KMS-11 (cell line): ENCODE data around the gene KLHDC3.

Experiments
- H2AFZ ChIP-seq: fragments of 200-600 bp; sonication (generic); 2 replicates; pipeline ENCODE4 v1.6.1; 2016; ENCODE audit warnings: antibody characterized with exemption, mixed run types, low read depth
- H3K27ac ChIP-seq: fragments of 200-600 bp; sonication (generic); 2 replicates; pipeline ENCODE4 v1.6.1; 2016; ENCODE audit warnings: mild to moderate bottlenecking, mixed run types
- H3K27me3 ChIP-seq: fragments of 200-600 bp; sonication (generic); 2 replicates; pipeline ENCODE4 v1.6.1; 2017; ENCODE audit warnings: mild to moderate bottlenecking, low read depth, mixed run types, moderate library complexity; ENCODE audit not compliant: insufficient read depth
- H3K36me3 ChIP-seq: fragments of 200-600 bp; sonication (generic); 2 replicates; pipeline ENCODE4 v1.6.1; 2017; ENCODE audit warnings: mild to moderate bottlenecking, mixed run types; ENCODE audit not compliant: insufficient read depth
- H3K4me1 ChIP-seq: fragments of 200-600 bp; sonication (generic); 2 replicates; pipeline ENCODE4 v1.6.1; 2016; ENCODE audit warnings: mild to moderate bottlenecking, low read depth, mixed run types; ENCODE audit not compliant: poor library complexity, severe bottlenecking
- H3K4me2 ChIP-seq: fragments of 200-600 bp; sonication (generic); 2 replicates; pipeline ENCODE4 v1.7.0; 2016; ENCODE audit warnings: mild to moderate bottlenecking, mixed run types
- H3K4me3 ChIP-seq: fragments of 200-600 bp; sonication (generic); IDR thresholded peaks from 2 replicates; pipeline ENCODE4 v1.6.1; 2017; ENCODE audit warnings: low read depth, low read length, mixed read lengths; ENCODE audit not compliant: insufficient read depth
- H3K79me2 ChIP-seq: fragments of 200-600 bp; sonication (generic); 2 replicates; pipeline ENCODE4 v1.6.1; 2016; ENCODE audit warnings: low read depth, mixed run types; ENCODE audit not compliant: insufficient read depth
- H3K9ac ChIP-seq: fragments of 200-600 bp; sonication (generic); 2 replicates; pipeline ENCODE4 v1.6.1; 2016; ENCODE audit warnings: mild to moderate bottlenecking, mixed run types
- H4K20me1 ChIP-seq: fragments of 200-600 bp; sonication (generic); 2 replicates; pipeline ENCODE4 v1.6.1; 2016; ENCODE audit warnings: mild to moderate bottlenecking, mixed run types; ENCODE audit not compliant: insufficient read depth
- CTCF ChIP-seq: fragments of 200-600 bp; sonication (generic); conservative IDR thresholded peaks from 2 replicates; pipeline ENCODE4 v1.6.1; 2017; ENCODE audit warnings: low read depth, mild to moderate bottlenecking, antibody characterized with exemption, low read length, moderate library complexity, mixed read lengths

The KLHDC3 gene

GRCh38 chr6:42984924-42985475, 29.0 kb upstream of the KLHDC3 start:
- peak overlapping the region; percentile 91 for H3K4me2 ChIP-seq
- H2AFZ ChIP-seq, result peak overlapping the region; percentile 65
- H3K4me1 ChIP-seq, result peaks cover 9% of the 10 kb centered on the region
- H3K36me3 ChIP-seq, result no peaks in the 10 kb centered on the region
- peak overlapping the region; percentile 56; the same call in 1 of the 2 replicates for H3K9ac ChIP-seq
- no peak overlapping the region for H3K27ac ChIP-seq
- no peak for TF ChIP-seq CTCF
- no peaks in the 10 kb centered on the region for H4K20me1 ChIP-seq
- H3K79me2 ChIP-seq, result 0 out of 2 replicates have a peak, but pooled peaks cover 5% of the 10 kb centered on the region
- H3K4me3 ChIP-seq, result no peak overlapping the region
- H3K27me3 ChIP-seq, result no peaks in the 10 kb centered on the region

- H3K4me3 ChIP-seq, result no peak overlapping the region
- no peaks in the 10 kb centered on the region for H3K36me3 ChIP-seq
- no peak overlapping the region for H3K4me2 ChIP-seq
- no peak for TF ChIP-seq CTCF
- 0 out of 2 replicates have a peak, but pooled peaks cover 5% of the 10 kb centered on the region for H3K79me2 ChIP-seq
- no peak overlapping the region for H3K9ac ChIP-seq
- H3K27me3 ChIP-seq, result no peaks in the 10 kb centered on the region
- H3K27ac ChIP-seq, result no peak overlapping the region
- peaks cover 6% of the 10 kb centered on the region for H3K4me1 ChIP-seq
- no peaks in the 10 kb centered on the region for H4K20me1 ChIP-seq
- no peak overlapping the region for H2AFZ ChIP-seq
Measured at GRCh38 chr6:42987533-42988451, 26.3 kb upstream of the KLHDC3 start.

- H3K79me2 ChIP-seq, result 0 out of 2 replicates have a peak, but pooled peaks cover 5% of the 10 kb centered on the region
- no peak for TF ChIP-seq CTCF
Measured at GRCh38 chr6:42988486-42989020, 25.5 kb upstream of the KLHDC3 start.

GRCh38 chr6:42989923-42990322, 24.1 kb upstream of the KLHDC3 start:
- Histone ChIP-seq H3K9ac (no peak overlapping the region), H3K4me2 (no peak overlapping the region), H3K79me2 (0 out of 2 replicates have a peak, but pooled peaks cover 4% of the 10 kb centered on the region), H3K27ac (no peak overlapping the region), H4K20me1 (no peaks in the 10 kb centered on the region), H3K4me1 (peaks cover 6% of the 10 kb centered on the region), H3K36me3 (no peaks in the 10 kb centered on the region), H3K27me3 (no peaks in the 10 kb centered on the region), H3K4me3 (no peak overlapping the region), H2AFZ (no peak overlapping the region)
- TF ChIP-seq CTCF, result no peak

More at GRCh38 chr6:42988486-42989020, 25.5 kb upstream of the KLHDC3 start:
- Histone ChIP-seq H3K36me3 (no peaks in the 10 kb centered on the region), H2AFZ (no peak overlapping the region), H3K4me2 (no peak overlapping the region), H3K27ac (no peak overlapping the region), H4K20me1 (no peaks in the 10 kb centered on the region), H3K9ac (no peak overlapping the region), H3K4me3 (no peak overlapping the region), H3K4me1 (peaks cover 6% of the 10 kb centered on the region), H3K27me3 (no peaks in the 10 kb centered on the region)
